WTC11 (cell line): ENCODE data around the gene GPATCH2.

ENCODE experiments used
- CREB1 ChIP-seq: sonication (generic); formaldehyde crosslinking; IDR thresholded peaks from 2 replicates; pipeline ENCODE4 v1.8.0; 2023; ENCODE audit warnings: mild to moderate bottlenecking, missing genetic modification reagents
- CREM ChIP-seq: sonication (generic); formaldehyde crosslinking; IDR thresholded peaks from 2 replicates; pipeline ENCODE4 v1.8.1; 2022; ENCODE audit warnings: mild to moderate bottlenecking, missing genetic modification reagents, moderate library complexity
- CTCF ChIP-seq: fragments of 200-600 bp; IDR thresholded peaks from 2 replicates; pipeline ENCODE4 v1.8.0; 2022; ENCODE audit warnings: antibody characterized with exemption
- FOXP1 ChIP-seq: sonication (generic); formaldehyde crosslinking; IDR thresholded peaks from 2 replicates; pipeline ENCODE4 v1.8.0; 2022; ENCODE audit warnings: missing genetic modification reagents, mild to moderate bottlenecking, moderate library complexity, borderline replicate concordance
- IRF2 ChIP-seq: sonication (generic); formaldehyde crosslinking; IDR thresholded peaks from 2 replicates; pipeline ENCODE4 v1.8.0; 2022; ENCODE audit warnings: low read depth, missing genetic modification reagents, borderline replicate concordance
- SP1 ChIP-seq: sonication (generic); formaldehyde crosslinking; conservative IDR thresholded peaks from 2 replicates; pipeline ENCODE4 v1.8.1; 2022; ENCODE audit warnings: missing genetic modification reagents
- TEAD1 ChIP-seq: sonication (generic); formaldehyde crosslinking; IDR thresholded peaks from 2 replicates; pipeline ENCODE4 v1.8.0; 2022; ENCODE audit warnings: mild to moderate bottlenecking, missing genetic modification reagents
- USF2 ChIP-seq: sonication (generic); formaldehyde crosslinking; IDR thresholded peaks from 2 replicates; pipeline ENCODE4 v1.8.1; 2023; ENCODE audit warnings: mild to moderate bottlenecking, missing genetic modification reagents, moderate library complexity
- ZNF232 ChIP-seq: sonication (generic); formaldehyde crosslinking; IDR thresholded peaks from 2 replicates; pipeline ENCODE4 v1.8.0; 2022; ENCODE audit warnings: mild to moderate bottlenecking, missing genetic modification reagents
- ZNF263 ChIP-seq: sonication (generic); formaldehyde crosslinking; IDR thresholded peaks from 2 replicates; pipeline ENCODE4 v1.8.1; 2022; ENCODE audit warnings: low read depth, mild to moderate bottlenecking, moderate library complexity, missing genetic modification reagents
- TF ChIP-seq, protein P1 (sequence below): sonication (generic); formaldehyde crosslinking; IDR thresholded peaks from 2 replicates; pipeline ENCODE4 v1.8.1; 2022; ENCODE audit warnings: mild to moderate bottlenecking, moderate library complexity, missing genetic modification reagents
- TF ChIP-seq, protein P2 (sequence below): fragments of 250-450 bp; sonication (Bioruptor Pico); IDR thresholded peaks from 2 replicates; pipeline ENCODE4 v2.1.2; 2022; ENCODE audit warnings: mild to moderate bottlenecking, moderate library complexity

GRCh38 chr1:217528271-217528670, 102.6 kb downstream of the GPATCH2 start:
- TF ChIP-seq FOXP1 (CRISPR knock-in tag): no peak
- TF ChIP-seq CTCF: no peak
- TF ChIP-seq CREB1 (CRISPR knock-in tag): no peak
- no peak for TF ChIP-seq USF2 (CRISPR knock-in tag)
- TF ChIP-seq, protein P1, sequence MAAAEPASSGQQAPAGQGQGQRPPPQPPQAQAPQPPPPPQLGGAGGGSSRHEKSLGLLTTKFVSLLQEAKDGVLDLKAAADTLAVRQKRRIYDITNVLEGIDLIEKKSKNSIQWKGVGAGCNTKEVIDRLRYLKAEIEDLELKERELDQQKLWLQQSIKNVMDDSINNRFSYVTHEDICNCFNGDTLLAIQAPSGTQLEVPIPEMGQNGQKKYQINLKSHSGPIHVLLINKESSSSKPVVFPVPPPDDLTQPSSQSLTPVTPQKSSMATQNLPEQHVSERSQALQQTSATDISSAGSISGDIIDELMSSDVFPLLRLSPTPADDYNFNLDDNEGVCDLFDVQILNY (CRISPR knock-in tag): no peak
- no peak for TF ChIP-seq CREM (CRISPR knock-in tag)
- no peak for TF ChIP-seq IRF2 (CRISPR knock-in tag)
- no peak for TF ChIP-seq TEAD1 (CRISPR knock-in tag)
- TF ChIP-seq ZNF263 (CRISPR knock-in tag): no peak
- TF ChIP-seq, protein P2, sequence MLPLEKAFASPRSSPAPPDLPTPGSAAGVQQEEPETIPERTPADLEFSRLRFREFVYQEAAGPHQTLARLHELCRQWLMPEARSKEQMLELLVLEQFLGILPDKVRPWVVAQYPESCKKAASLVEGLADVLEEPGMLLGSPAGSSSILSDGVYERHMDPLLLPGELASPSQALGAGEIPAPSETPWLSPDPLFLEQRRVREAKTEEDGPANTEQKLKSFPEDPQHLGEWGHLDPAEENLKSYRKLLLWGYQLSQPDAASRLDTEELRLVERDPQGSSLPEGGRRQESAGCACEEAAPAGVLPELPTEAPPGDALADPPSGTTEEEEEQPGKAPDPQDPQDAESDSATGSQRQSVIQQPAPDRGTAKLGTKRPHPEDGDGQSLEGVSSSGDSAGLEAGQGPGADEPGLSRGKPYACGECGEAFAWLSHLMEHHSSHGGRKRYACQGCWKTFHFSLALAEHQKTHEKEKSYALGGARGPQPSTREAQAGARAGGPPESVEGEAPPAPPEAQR (CRISPR knock-in tag): no peak
- TF ChIP-seq SP1 (CRISPR knock-in tag): no peak
- no peak for TF ChIP-seq ZNF232
